Measurements from ENCODE around the gene B3GALT6. TPM values are rescaled to one million over a fixed set of nuclear protein-coding genes. Genes with fewer than 3 reads are reported as not detected.
A peak's percentile ranks its signal among the peaks of the same experiment; 100 is the strongest.

The B3GALT6 gene
- total and polyA plus RNA-seq, 11 donors: 6.7 to 21.4 (median 11.2) TPM

DNA sequence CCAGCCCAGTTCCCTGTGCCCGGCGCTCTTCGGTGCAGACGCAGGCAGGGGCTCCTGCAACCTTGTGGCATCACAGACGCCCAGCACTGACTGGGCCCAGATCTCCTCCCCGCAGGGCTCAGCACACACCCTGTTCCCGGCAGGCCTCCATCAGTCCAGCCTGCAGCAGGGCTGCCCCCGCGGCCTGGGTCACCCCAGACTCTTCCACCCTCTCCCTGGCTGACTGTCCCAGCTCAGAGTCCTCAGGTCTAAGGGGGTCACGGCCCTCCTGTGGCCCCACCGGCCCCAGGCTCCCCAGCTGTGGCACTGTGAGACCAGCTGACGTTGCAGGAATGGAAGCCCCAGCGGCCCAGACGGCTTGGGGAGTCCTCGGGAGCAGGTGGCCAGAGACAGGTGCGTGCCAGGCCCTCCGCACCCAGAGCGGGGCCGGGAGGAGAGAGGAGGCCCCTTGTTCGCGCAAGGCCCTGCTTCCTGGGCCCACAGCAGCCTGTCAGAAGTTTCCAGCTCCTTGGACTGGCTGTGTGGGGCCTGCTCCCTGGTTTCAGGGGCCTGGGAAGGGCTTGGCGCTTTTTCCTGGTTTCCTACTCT, 4.2 kb downstream of the B3GALT6 start:
- Histone ChIP-seq H3K4me1 (peaks cover 3 to 26% (median 14%) of the 10 kb centered on the region in 12 donors), H3K9me3 (no peaks in the 10 kb centered on the region), H3K27ac (no peak overlapping the region), H3K27me3 (peaks cover 12 to 38% (median 17%) of the 10 kb centered on the region in 9 donors), H3K4me3 (no peak overlapping the region), H3K36me3 (peaks cover 0 to 12% (median 0%) of the 10 kb centered on the region in 9 donors)
- WGBS, 4 donors: 83 to 88% (median 85%) methylated on average over 11 to 22 of the region's 22 CpGs
- no peak for TF ChIP-seq POLR2A (IDR thresholded peaks at IDR 0.05)
- TF ChIP-seq, protein P1, sequence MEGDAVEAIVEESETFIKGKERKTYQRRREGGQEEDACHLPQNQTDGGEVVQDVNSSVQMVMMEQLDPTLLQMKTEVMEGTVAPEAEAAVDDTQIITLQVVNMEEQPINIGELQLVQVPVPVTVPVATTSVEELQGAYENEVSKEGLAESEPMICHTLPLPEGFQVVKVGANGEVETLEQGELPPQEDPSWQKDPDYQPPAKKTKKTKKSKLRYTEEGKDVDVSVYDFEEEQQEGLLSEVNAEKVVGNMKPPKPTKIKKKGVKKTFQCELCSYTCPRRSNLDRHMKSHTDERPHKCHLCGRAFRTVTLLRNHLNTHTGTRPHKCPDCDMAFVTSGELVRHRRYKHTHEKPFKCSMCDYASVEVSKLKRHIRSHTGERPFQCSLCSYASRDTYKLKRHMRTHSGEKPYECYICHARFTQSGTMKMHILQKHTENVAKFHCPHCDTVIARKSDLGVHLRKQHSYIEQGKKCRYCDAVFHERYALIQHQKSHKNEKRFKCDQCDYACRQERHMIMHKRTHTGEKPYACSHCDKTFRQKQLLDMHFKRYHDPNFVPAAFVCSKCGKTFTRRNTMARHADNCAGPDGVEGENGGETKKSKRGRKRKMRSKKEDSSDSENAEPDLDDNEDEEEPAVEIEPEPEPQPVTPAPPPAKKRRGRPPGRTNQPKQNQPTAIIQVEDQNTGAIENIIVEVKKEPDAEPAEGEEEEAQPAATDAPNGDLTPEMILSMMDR (IDR thresholded peaks at IDR 0.05): no peak
- DNase-seq: no peak
- intact Hi-C loops (cut with DNase I): loop anchor here in 1 of 10 donors (10.0 kb wide), 1 partner anchor 111 kb away; no protein-coding TSS in a partner anchor
- ATAC-seq: no peak

DNA sequence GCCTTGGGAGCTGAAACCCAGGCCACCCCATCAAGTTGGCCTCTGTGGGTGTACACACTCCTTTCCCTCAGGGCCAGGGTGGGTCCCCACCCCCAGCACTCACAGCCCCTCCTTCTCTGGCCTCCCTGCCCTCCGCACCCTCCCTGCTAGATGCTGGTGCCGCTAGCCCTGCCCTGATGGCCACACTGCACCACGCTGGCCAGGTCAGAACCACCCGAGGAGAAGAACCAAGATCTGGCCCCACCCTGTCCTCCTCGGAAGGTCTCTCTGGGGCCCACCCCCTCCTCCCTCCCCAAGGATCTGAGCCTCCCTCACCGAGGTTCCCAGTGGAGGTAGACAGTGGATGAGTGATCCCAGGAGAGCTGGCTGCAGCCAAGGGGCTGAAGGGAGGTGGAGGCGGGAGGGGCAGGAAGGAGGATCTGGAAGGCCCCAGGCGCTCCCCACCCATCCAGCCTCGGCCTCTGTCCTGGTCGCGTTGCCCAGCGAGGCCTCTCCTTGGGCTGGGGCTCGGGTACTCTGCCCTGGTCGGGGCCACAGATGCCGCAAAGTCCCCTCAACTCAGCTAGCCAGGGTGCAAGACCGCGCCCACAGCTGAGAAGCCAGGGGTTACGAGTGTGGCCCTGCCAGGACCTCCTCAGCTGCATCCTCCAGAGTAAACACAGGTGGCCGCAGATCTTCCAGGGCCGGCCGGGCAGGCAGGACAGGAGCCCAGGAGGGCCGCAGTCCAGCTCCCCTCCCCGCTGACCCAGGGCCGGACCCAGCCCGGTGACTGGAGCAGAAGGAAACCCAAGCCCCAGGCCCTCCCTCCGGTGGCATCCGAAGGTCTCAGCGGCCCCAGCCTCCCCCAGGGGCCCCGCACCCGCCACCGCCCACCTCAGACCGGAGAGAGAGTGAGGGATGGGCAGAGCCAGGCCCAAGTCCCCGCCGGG, 5.2 kb downstream of the B3GALT6 start:
- H3K27me3 ChIP-seq: peaks cover 12 to 44% (median 17%) of the 10 kb centered on the region in 9 donors
- no peak for TF ChIP-seq POLR2A (IDR thresholded peaks at IDR 0.05)
- TF ChIP-seq, protein P1 (IDR thresholded peaks at IDR 0.05): no peak
- H3K4me1 ChIP-seq: peaks cover 3 to 26% (median 14%) of the 10 kb centered on the region in 12 donors
- ATAC-seq (peak in 1 of 4 donors; percentile 31), DNase-seq (no peak)
- WGBS, 4 donors: 43 to 55% (median 44%) methylated on average over 14 to 34 of the region's 34 CpGs
- peak overlapping the region in 1 of 12 donors; percentile 4 for H3K4me3 ChIP-seq
- intact Hi-C loops (cut with DNase I): loop anchor here in 1 of 10 donors (10.0 kb wide), 1 partner anchor 112 kb away; no protein-coding TSS in a partner anchor
- H3K36me3 ChIP-seq: peaks cover 0 to 12% (median 0%) of the 10 kb centered on the region in 9 donors
- no peak overlapping the region for H3K27ac ChIP-seq
- H3K9me3 ChIP-seq: no peaks in the 10 kb centered on the region

DNA sequence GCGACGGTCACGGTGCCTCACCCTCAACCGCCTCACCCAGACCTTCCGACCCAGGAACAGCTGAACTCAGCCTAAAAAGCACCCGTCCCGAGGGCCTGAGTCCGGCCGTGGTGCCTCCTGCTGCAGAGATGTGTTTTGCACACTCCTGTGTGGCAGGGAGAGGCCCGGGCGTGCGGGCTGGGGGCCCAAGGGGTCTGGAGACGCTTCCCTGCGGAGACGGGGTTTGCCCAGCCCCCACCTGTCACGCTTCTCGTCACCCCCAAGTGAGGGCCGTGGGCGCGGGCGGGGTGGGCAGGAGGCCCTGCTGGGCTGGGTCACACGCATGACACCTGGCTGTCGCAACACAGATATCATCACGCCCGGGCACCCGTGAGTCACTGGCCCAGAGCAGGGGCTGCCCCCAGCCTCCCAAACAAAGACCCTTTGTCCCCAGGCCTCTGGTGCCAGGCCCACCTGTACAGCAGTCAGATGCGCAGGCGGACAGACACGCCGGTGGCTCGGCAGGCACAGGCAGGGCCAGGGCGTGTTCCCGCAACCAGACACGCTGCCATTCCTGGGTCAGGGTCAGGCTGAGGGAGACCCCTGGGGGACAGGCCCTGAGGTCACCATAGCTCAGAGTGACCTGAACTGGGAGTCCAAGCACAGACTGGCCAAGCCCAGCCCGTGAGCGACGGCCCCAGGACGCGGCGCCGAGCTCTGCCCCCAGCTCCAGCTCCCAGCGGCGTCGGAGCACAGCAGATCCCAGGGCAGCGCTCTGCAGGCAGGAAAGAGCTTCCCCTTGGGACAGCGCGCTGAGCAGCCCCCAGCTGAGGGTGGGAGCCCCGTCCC, 6.1 kb downstream of the B3GALT6 start:
- peaks cover 0 to 20% (median 8%) of the 10 kb centered on the region in 12 donors for H3K4me1 ChIP-seq
- TF ChIP-seq, protein P1 (IDR thresholded peaks at IDR 0.05): no peak
- no peak for TF ChIP-seq POLR2A (IDR thresholded peaks at IDR 0.05)
- H3K27ac ChIP-seq: no peak overlapping the region
- 46 to 58% (median 52%) methylated on average over 13 to 48 of the region's 48 CpGs for WGBS, 4 donors
- no peaks in the 10 kb centered on the region for H3K9me3 ChIP-seq
- intact Hi-C loops (cut with DNase I): loop anchor here in 1 of 10 donors (10.0 kb wide), 1 partner anchor 113 kb away; no protein-coding TSS in a partner anchor
- H3K36me3 ChIP-seq: peaks cover 0 to 12% (median 0%) of the 10 kb centered on the region in 9 donors
- peak overlapping the region in 1 of 12 donors; percentile 4 for H3K4me3 ChIP-seq
- peaks cover 12 to 44% (median 17%) of the 10 kb centered on the region in 9 donors for H3K27me3 ChIP-seq
- ATAC-seq (no peak), DNase-seq (no peak)
